GM12892 (cell line): Measurements from ENCODE around the gene ATG10.
"Not testable (repeated sequence)": the region's sequence is repeated elsewhere in the genome, so short reads cannot be mapped to it uniquely, and the experiment has no call there.

Source experiments
- DNase-seq: peaks from one replicate; pipeline ENCODE4 v3.0.0; 2011; ENCODE audit not compliant: insufficient read length
- FAIRE-seq: peaks from 2 replicates; lab custom pipeline; 2011; peaks lifted over from hg19 to GRCh38; lab: Jason Lieb, UNC
- POLR2A ChIP-seq: IDR thresholded peaks from 2 replicates; pipeline ENCODE4 v1.6.1; 2011; ENCODE audit warnings: low read depth, low read length, control low read depth
- POLR2AphosphoS5 ChIP-seq: IDR thresholded peaks from 2 replicates; pipeline ENCODE4 v1.6.1; 2011; ENCODE audit warnings: low read depth, low read length, control low read depth
- TAF1 ChIP-seq: IDR thresholded peaks from 2 replicates; pipeline ENCODE4 v1.6.1; 2011; ENCODE audit warnings: low read depth, mild to moderate bottlenecking, control low read depth, low read length, borderline replicate concordance

ATG10 gene

DNA sequence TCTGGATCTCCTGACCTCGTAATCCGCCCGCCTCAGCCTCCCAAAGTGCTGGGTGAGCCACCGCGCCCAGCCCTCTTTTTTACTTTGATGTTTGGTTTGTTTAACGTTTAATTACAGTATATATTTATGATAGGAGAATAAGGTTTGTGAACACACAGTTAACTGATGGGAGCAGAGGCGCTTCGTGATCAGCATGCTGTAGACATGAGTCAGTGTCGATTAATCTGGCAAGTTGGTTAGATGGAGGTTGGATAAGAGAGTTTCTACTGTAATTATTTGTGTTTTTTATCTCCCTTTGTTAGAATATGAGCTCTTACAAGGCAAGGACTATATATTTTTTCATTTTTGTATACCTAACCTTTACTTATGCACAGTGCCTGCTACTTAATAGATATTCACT is 14.3 kb downstream of the ATG10 start:
- FAIRE-seq (no peak), DNase-seq (no peak)

DNA sequence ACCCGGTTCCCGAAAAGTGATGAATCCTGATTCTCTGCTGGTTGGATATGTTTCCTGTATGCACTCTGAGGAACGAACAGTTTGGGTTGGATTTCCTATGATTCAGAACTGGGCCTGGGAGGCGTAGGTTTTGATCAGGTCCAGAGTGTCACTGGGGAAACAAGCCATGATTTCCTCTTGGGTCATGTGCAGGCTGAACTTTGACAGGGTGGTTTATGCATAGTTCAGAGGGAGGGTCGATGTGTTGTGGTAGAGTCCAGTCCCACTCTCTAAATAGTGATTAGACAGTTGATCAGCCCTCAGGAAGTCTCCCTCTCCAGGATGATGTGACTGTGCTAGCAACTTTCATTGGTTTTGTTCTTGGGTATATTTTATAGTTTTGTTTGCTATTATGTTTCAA is 17.4 kb downstream of the ATG10 start:
- TF ChIP-seq TAF1 (no peak), POLR2A (no peak), POLR2AphosphoS5 (no peak)
- DNase-seq, result no peak
- no peak for FAIRE-seq

More for the DNA sequence above, 14.3 kb downstream of the ATG10 start:
- TF ChIP-seq POLR2AphosphoS5 (no peak), POLR2A (no peak), TAF1 (no peak)

DNA sequence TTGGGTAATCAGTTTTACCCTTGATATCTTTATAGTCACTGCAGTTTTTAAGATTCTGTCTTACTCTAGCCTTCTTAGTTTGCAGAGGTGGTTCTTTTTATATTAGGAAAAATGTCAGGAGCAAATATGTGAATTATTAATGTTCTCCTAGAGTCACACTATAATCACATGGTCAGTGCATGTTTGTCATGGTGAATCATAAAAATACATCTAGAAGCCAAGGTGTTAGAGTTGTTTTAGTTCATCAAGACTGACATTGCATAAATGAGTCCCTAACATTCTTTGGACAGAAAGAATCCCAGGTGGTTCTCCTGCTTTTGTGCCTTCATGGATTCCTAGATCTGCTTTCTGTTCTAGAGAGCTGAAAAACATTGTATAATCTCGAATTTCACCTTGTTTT is 22.9 kb downstream of the ATG10 start:
- FAIRE-seq, result no peak
- DNase-seq, result no peak
- TF ChIP-seq POLR2A (no peak), POLR2AphosphoS5 (no peak), TAF1 (no peak)

DNA sequence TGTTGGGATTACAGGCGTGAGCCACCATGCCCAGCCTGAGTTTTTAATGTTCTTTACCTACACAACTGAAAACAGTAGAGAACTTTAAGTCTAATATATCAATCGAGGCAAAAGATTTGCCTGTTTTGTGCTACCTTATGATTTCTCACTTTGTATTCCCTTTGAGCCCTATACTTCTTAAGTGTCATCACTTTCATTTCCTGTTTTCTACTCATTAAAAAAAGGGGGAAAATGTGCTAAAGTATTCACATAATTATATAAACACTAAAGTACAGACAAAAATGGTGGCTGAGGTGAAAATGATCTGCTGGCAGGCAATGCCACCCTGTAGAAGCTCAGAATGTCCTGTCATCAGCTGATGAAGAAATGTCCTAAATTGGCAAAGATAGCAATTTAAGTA is 23.6 kb downstream of the ATG10 start:
- DNase-seq (no peak), FAIRE-seq (no peak)
- TF ChIP-seq POLR2A (no peak), POLR2AphosphoS5 (no peak), TAF1 (no peak)

DNA sequence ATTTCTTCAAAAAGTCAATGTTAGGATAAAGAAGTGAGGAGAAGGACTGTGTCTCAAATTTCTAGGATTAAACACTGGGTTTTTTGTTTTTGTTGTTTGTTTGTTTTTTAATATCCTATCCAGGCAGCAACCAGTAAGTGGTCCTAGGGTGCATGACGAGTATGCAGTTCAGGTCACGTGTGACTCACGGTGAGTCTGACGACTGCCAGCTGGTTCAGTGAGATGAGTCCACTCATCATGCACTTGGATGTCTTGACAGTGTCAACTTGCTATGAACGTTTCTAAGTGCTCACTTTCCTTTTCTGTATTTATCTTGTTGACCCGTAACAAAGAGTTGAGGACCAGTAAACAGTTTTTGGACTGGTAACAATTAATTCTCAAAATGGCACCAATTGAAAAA is 32.7 kb downstream of the ATG10 start:
- TF ChIP-seq TAF1 (no peak), POLR2AphosphoS5 (no peak), POLR2A (no peak)
- no peak for DNase-seq
- no peak for FAIRE-seq

DNA sequence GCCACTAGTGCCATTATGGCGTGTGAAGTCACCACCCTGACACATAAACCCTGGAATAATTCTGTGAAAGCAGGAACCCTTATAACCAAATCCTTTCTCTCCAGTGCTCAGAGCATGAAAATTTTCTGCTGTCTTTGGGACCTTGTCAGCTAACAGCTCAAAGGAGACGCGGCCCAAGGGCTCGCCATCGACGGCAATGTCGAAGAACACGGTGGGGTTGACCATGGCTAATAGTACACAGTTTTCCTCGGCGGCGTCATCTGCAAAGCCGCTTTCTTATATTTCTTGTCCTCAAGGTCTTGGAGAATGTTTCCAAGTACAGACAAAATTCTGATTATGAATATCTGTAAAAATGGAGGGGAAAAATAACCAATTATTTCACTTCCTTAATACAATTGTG is 38.0 kb downstream of the ATG10 start:
- not testable (repeated sequence) for FAIRE-seq, DNase-seq

DNA sequence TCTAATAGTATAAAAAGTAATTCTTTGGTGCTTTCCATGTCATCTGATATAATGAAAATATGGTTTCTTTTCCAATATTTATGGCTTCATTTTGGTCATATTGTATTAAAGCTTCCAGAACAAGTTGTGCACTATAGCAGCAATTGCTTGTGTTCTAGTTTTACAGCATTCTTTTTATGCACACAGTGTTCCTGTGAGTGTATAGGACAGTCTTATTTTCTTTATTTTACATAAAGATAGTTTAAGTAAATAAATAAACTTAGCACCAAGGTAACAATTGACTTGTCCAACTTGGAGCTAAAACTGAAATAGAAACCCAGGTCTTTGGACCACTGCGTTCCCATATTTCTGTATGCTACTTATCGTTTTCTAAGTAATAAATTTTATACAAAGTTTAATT is 38.9 kb downstream of the ATG10 start:
- FAIRE-seq (no peak), DNase-seq (no peak)
- TF ChIP-seq POLR2A, result no peak
- TF ChIP-seq TAF1, result no peak
- TF ChIP-seq POLR2AphosphoS5, result no peak

DNA sequence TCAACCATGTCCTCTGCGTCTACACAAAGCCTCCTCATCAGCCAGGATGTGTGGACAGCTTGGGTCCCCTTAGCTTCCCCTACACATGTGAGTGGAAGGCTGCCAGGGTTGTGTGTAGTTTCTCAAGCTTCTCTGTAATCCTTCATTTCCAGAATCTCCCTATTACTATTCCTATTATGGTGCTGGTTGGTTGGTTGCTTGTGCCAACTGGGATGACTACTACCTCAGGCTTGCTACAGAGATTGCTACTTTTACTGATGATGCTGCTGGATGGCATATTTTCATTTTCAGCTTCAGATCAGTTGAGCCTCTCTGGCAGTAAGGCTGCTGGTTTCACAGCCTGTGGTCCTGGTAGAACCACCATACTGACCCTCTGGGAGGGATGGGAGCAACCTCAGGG is 39.9 kb downstream of the ATG10 start:
- TF ChIP-seq POLR2A (no peak), POLR2AphosphoS5 (no peak), TAF1 (no peak)
- DNase-seq (no peak), FAIRE-seq (no peak)

DNA sequence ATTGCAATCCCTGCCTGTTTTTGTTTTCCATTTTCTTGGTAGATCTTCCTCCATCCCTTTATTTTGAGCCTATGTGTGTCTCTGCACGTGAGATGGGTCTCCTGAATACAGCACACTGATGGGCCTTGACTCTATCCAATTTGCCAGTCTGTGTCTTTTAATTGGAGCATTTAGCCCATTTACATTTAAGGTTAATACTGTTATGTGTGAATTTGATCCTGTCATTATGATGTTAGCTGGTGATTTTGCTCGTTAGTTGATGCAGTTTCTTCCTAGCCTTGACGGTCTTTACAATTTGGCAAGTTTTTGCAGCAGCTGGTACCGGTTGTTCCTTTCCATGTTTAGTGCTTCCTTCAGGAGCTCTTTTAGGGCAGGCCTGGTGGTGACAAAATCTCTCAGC is 42.8 kb downstream of the ATG10 start:
- not testable (repeated sequence) for FAIRE-seq, DNase-seq

DNA sequence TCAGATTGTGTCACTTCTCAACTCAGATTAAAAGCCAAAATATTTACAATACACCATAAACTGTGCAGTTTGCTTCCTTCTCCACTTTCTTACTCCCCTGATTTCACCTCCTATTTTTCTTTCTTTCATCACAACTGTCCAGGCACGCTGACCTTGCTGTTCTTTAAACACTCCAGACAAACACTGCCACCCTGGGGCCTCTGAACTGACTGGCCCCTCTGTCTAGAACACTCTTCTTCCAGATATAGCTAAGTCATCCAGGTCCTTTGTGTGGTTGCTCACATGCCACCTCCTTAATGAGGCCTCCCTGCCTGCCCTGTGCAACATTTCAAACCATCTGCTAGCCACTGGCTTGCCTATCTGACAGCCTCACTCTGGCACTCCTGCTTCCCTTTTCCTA is 46.6 kb downstream of the ATG10 start:
- FAIRE-seq (no peak), DNase-seq (no peak)
- TF ChIP-seq TAF1 (no peak), POLR2A (no peak), POLR2AphosphoS5 (no peak)

DNA sequence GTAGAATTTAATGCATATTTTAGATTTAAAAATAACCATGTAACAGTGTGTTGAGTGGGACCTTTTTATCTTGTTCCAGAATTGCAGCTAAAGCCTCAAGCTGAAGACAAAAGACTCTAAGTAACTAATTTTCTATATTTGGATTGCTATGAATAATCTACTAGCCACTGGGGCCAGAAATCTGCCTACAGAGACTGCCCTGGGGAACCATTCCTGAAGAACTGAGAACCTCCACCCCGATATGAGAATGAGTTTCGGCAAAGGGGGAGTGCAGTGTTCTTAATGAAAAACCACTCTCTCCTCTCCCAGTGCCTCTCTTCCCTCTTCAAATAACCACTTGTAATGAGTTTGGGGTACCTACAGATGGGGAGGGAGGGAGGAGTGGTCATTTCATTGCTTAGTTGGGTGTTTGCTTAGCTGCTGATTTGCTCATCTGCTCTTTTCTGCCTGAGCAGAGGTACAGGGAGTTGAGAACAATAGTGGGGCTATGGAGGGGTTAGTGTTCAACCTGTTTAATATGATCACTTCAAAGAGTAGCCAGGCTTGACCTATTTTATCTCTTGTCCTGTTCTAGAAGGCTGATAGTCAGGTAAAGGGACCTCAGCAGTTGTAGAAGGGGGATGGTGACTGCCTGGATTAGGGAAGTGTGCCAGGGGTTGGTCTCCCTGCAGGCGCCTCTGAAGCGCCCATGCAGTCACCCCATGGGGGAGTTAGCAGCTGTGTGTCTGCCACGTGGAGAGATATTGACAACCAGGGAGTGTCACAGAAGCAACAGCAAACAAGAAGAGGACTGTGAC is 47.7 kb downstream of the ATG10 start:
- DNase-seq (no peak), FAIRE-seq (no peak)
- TF ChIP-seq POLR2AphosphoS5, result no peak
- no peak for TF ChIP-seq TAF1
- TF ChIP-seq POLR2A, result no peak

DNA sequence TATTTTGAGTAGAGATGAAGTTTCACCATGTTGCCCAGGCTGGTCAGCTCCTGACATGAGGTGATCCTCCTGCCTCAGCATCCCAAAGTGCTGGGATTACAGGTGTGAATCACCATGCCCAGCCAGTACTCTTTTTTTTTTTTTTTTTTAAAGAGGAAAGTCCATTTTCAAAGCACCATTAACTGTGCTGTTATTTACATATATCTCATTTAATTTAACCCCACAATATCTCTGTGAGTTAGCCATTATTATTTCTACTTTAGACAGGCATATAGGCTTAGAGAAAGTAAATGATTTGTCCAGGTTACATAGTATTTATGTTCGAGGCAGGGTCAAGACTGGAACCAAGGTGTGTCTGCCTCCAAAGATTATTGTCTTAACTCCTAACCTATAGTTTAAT is 50.7 kb downstream of the ATG10 start:
- DNase-seq (no peak), FAIRE-seq (no peak)
- TF ChIP-seq POLR2A, result no peak
- no peak for TF ChIP-seq TAF1
- no peak for TF ChIP-seq POLR2AphosphoS5

DNA sequence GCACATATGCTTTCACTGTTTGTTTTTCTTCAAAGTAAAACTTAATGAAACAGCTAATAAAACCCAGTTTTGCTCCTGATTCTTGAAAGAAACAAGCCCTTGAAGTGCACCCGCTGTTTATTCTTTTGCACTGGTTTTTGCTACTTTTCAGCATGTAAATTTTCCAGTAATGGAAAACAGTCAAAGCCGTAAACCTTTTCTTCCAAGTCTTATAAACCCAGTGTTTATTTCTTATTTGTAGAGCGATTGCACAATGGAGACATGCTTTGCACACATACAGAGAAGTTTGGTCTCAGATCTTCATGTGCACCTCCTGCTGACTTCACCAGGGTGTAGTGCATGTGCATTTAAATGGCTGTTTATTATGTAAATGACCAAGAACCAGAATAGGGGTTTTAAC is 51.8 kb downstream of the ATG10 start:
- no peak for DNase-seq
- no peak for TF ChIP-seq TAF1
- no peak for TF ChIP-seq POLR2A
- no peak for TF ChIP-seq POLR2AphosphoS5
- FAIRE-seq, result no peak
